ENCODE data around the gene POM121C.
"Not testable (repeated sequence)": the region's sequence is repeated elsewhere in the genome, so short reads cannot be mapped to it uniquely, and the experiment has no call there.

Gene POM121C

GRCh38 chr7:75485355-75485978, 632 bp downstream of the POM121C start:
- peak overlapping the region; percentile 63 for H3K4me3 ChIP-seq (ENCODE audit: extremely low read depth, insufficient read depth, low read length, poor library complexity, severe bottlenecking)
- 0% methylated on average over 3 of the region's 32 CpGs; no CpG with 5 or more reads in 1 of the 2 experiments for WGBS, 2 experiments (ENCODE audit: insufficient coverage in 2 of 2)
- not testable (repeated sequence) for H3K4me1 ChIP-seq (ENCODE audit: control insufficient read depth, insufficient read depth, low read length, poor library complexity, severe bottlenecking); H3K9me3 ChIP-seq (ENCODE audit: control insufficient read depth, low read length); H3K27ac ChIP-seq (ENCODE audit: low read depth, low read length, severe bottlenecking); H3K36me3 ChIP-seq (ENCODE audit: control insufficient read depth, insufficient read depth, low read length)

- not testable (repeated sequence) for H3K9me3 ChIP-seq (ENCODE audit: control insufficient read depth, low read length); H3K36me3 ChIP-seq (ENCODE audit: control insufficient read depth, insufficient read depth, low read length); H3K4me1 ChIP-seq (ENCODE audit: control insufficient read depth, insufficient read depth, low read length, poor library complexity, severe bottlenecking); H3K4me3 ChIP-seq (ENCODE audit: extremely low read depth, insufficient read depth, low read length, poor library complexity, severe bottlenecking); H3K27ac ChIP-seq (ENCODE audit: low read depth, low read length, severe bottlenecking)
Observed at GRCh38 chr7:75480313-75480712, 5.8 kb downstream of the POM121C start.

- not testable (repeated sequence) for H3K27ac ChIP-seq (ENCODE audit: low read depth, low read length, severe bottlenecking); H3K36me3 ChIP-seq (ENCODE audit: control insufficient read depth, insufficient read depth, low read length); H3K4me1 ChIP-seq (ENCODE audit: control insufficient read depth, insufficient read depth, low read length, poor library complexity, severe bottlenecking); H3K9me3 ChIP-seq (ENCODE audit: control insufficient read depth, low read length); H3K4me3 ChIP-seq (ENCODE audit: extremely low read depth, insufficient read depth, low read length, poor library complexity, severe bottlenecking)
Observed at GRCh38 chr7:75477457-75477856, 8.6 kb downstream of the POM121C start.

GRCh38 chr7:75470166-75470565, 15.9 kb downstream of the POM121C start:
- H3K4me3 ChIP-seq (ENCODE audit: extremely low read depth, insufficient read depth, low read length, poor library complexity, severe bottlenecking) = not testable (repeated sequence)

GRCh38 chr7:75460541-75460940, 25.6 kb downstream of the POM121C start:
- H3K4me3 ChIP-seq (ENCODE audit: extremely low read depth, insufficient read depth, low read length, poor library complexity, severe bottlenecking); H3K4me1 ChIP-seq (ENCODE audit: control insufficient read depth, insufficient read depth, low read length, poor library complexity, severe bottlenecking); H3K36me3 ChIP-seq (ENCODE audit: control insufficient read depth, insufficient read depth, low read length); H3K9me3 ChIP-seq (ENCODE audit: control insufficient read depth, low read length); H3K27ac ChIP-seq (ENCODE audit: low read depth, low read length, severe bottlenecking): not testable (repeated sequence)
- WGBS, 2 experiments (ENCODE audit: insufficient coverage in 2 of 2) = no CpG with 5 or more reads among the region's 5 CpGs

More at GRCh38 chr7:75470166-75470565, 15.9 kb downstream of the POM121C start:
- H3K27ac ChIP-seq (ENCODE audit: low read depth, low read length, severe bottlenecking); H3K9me3 ChIP-seq (ENCODE audit: control insufficient read depth, low read length); H3K4me1 ChIP-seq (ENCODE audit: control insufficient read depth, insufficient read depth, low read length, poor library complexity, severe bottlenecking): not testable (repeated sequence)
- peaks cover 28% of the 10 kb centered on the region for H3K36me3 ChIP-seq (ENCODE audit: control insufficient read depth, insufficient read depth, low read length)
- no CpG with 5 or more reads among the region's 4 CpGs for WGBS, 2 experiments (ENCODE audit: insufficient coverage in 2 of 2)

- H3K9me3 ChIP-seq (ENCODE audit: control insufficient read depth, low read length); H3K4me3 ChIP-seq (ENCODE audit: extremely low read depth, insufficient read depth, low read length, poor library complexity, severe bottlenecking); H3K4me1 ChIP-seq (ENCODE audit: control insufficient read depth, insufficient read depth, low read length, poor library complexity, severe bottlenecking); H3K27ac ChIP-seq (ENCODE audit: low read depth, low read length, severe bottlenecking); H3K36me3 ChIP-seq (ENCODE audit: control insufficient read depth, insufficient read depth, low read length): not testable (repeated sequence)
- no CpG with 5 or more reads among the region's 5 CpGs for WGBS, 2 experiments (ENCODE audit: insufficient coverage in 2 of 2)
Observed at GRCh38 chr7:75458034-75458433, 28.1 kb downstream of the POM121C start.

GRCh38 chr7:75456403-75456802, 29.7 kb downstream of the POM121C start:
- not testable (repeated sequence) for H3K9me3 ChIP-seq (ENCODE audit: control insufficient read depth, low read length); H3K4me1 ChIP-seq (ENCODE audit: control insufficient read depth, insufficient read depth, low read length, poor library complexity, severe bottlenecking); H3K27ac ChIP-seq (ENCODE audit: low read depth, low read length, severe bottlenecking); H3K36me3 ChIP-seq (ENCODE audit: control insufficient read depth, insufficient read depth, low read length); H3K4me3 ChIP-seq (ENCODE audit: extremely low read depth, insufficient read depth, low read length, poor library complexity, severe bottlenecking)
- WGBS, 2 experiments (ENCODE audit: insufficient coverage in 2 of 2) = 80 to 83% methylated on average over 1 to 2 of the region's 10 CpGs

GRCh38 chr7:75452494-75452955, 33.6 kb downstream of the POM121C start:
- H3K4me1 ChIP-seq (ENCODE audit: control insufficient read depth, insufficient read depth, low read length, poor library complexity, severe bottlenecking); H3K4me3 ChIP-seq (ENCODE audit: extremely low read depth, insufficient read depth, low read length, poor library complexity, severe bottlenecking); H3K36me3 ChIP-seq (ENCODE audit: control insufficient read depth, insufficient read depth, low read length); H3K9me3 ChIP-seq (ENCODE audit: control insufficient read depth, low read length); H3K27ac ChIP-seq (ENCODE audit: low read depth, low read length, severe bottlenecking): not testable (repeated sequence)
- WGBS, 2 experiments (ENCODE audit: insufficient coverage in 2 of 2) = no CpG with 5 or more reads among the region's 4 CpGs

- no CpG with 5 or more reads among the region's 5 CpGs for WGBS, 2 experiments (ENCODE audit: insufficient coverage in 2 of 2)
- H3K9me3 ChIP-seq (ENCODE audit: control insufficient read depth, low read length); H3K4me1 ChIP-seq (ENCODE audit: control insufficient read depth, insufficient read depth, low read length, poor library complexity, severe bottlenecking); H3K27ac ChIP-seq (ENCODE audit: low read depth, low read length, severe bottlenecking); H3K4me3 ChIP-seq (ENCODE audit: extremely low read depth, insufficient read depth, low read length, poor library complexity, severe bottlenecking); H3K36me3 ChIP-seq (ENCODE audit: control insufficient read depth, insufficient read depth, low read length): not testable (repeated sequence)
Observed at GRCh38 chr7:75449946-75450345, 36.2 kb downstream of the POM121C start.

GRCh38 chr7:75442465-75443111, 43.5 kb downstream of the POM121C start:
- not testable (repeated sequence) for H3K9me3 ChIP-seq (ENCODE audit: control insufficient read depth, low read length); H3K4me1 ChIP-seq (ENCODE audit: control insufficient read depth, insufficient read depth, low read length, poor library complexity, severe bottlenecking)
- peak overlapping the region; percentile 73 for H3K27ac ChIP-seq (ENCODE audit: low read depth, low read length, severe bottlenecking)
- H3K4me3 ChIP-seq (ENCODE audit: extremely low read depth, insufficient read depth, low read length, poor library complexity, severe bottlenecking) = peak overlapping the region; percentile 39
- H3K36me3 ChIP-seq (ENCODE audit: control insufficient read depth, insufficient read depth, low read length) = peaks cover 32% of the 10 kb centered on the region
- WGBS, 2 experiments (ENCODE audit: insufficient coverage in 2 of 2) = no CpG with 5 or more reads among the region's 76 CpGs

- Histone ChIP-seq H3K4me3 (ENCODE audit: extremely low read depth, insufficient read depth, low read length, poor library complexity, severe bottlenecking) (peak overlapping the region; percentile 26), H3K27ac (ENCODE audit: low read depth, low read length, severe bottlenecking) (peak overlapping the region; percentile 62), H3K36me3 (ENCODE audit: control insufficient read depth, insufficient read depth, low read length) (peaks cover 37% of the 10 kb centered on the region)
- WGBS, 2 experiments (ENCODE audit: insufficient coverage in 2 of 2) = 0% methylated on average over 2 of the region's 37 CpGs; no CpG with 5 or more reads in 1 of the 2 experiments
- H3K4me1 ChIP-seq (ENCODE audit: control insufficient read depth, insufficient read depth, low read length, poor library complexity, severe bottlenecking); H3K9me3 ChIP-seq (ENCODE audit: control insufficient read depth, low read length): not testable (repeated sequence)
Observed at GRCh38 chr7:75442101-75442464, 44.0 kb downstream of the POM121C start.
